ENCODE measurements around the gene CREBRF.
A peak's percentile ranks its signal among the peaks of the same experiment; 100 is the strongest.
"Not testable (repeated sequence)": the region's sequence is repeated elsewhere in the genome, so short reads cannot be mapped to it uniquely, and the experiment has no call there.

The CREBRF gene

GRCh38 chr5:173055983-173056782, at the start of gene CREBRF:
Gene CREBRF, plus strand, starts transcription at chr5:173056352. Its CDS starts 24,424 bp downstream, at chr5:173080776.
- peak; percentile 97 for DNase-seq (ENCODE audit: low spot score)

- DNase-seq (ENCODE audit: low spot score), result no peak
Measured at GRCh38 chr5:173010021-173010420, 46.1 kb upstream of the CREBRF start.

GRCh38 chr5:173010547-173011464, 45.3 kb upstream of the CREBRF start:
- no peak for DNase-seq (ENCODE audit: low spot score)

GRCh38 chr5:173011566-173011965, 44.6 kb upstream of the CREBRF start:
- DNase-seq (ENCODE audit: low spot score), result no peak

- no peak for DNase-seq (ENCODE audit: low spot score)
Measured at GRCh38 chr5:173012882-173013281, 43.3 kb upstream of the CREBRF start.

GRCh38 chr5:173014671-173015070, 41.5 kb upstream of the CREBRF start:
- DNase-seq (ENCODE audit: low spot score), result no peak

GRCh38 chr5:173015192-173015591, 41.0 kb upstream of the CREBRF start:
- no peak for DNase-seq (ENCODE audit: low spot score)

GRCh38 chr5:173015598-173016455, 40.3 kb upstream of the CREBRF start:
- DNase-seq (ENCODE audit: low spot score), result no peak

GRCh38 chr5:173016598-173017046, 39.5 kb upstream of the CREBRF start:
- no peak for DNase-seq (ENCODE audit: low spot score)

- DNase-seq (ENCODE audit: low spot score), result not testable (repeated sequence)
Measured at GRCh38 chr5:173017087-173017486, 39.1 kb upstream of the CREBRF start.

- DNase-seq (ENCODE audit: low spot score), result no peak
Measured at GRCh38 chr5:173018358-173018757, 37.8 kb upstream of the CREBRF start.

GRCh38 chr5:173020154-173020581, 36.0 kb upstream of the CREBRF start:
- DNase-seq (ENCODE audit: low spot score), result no peak

- no peak for DNase-seq (ENCODE audit: low spot score)
Measured at GRCh38 chr5:173020643-173021042, 35.5 kb upstream of the CREBRF start.

GRCh38 chr5:173025651-173026050, 30.5 kb upstream of the CREBRF start:
- DNase-seq (ENCODE audit: low spot score), result no peak

- no peak for DNase-seq (ENCODE audit: low spot score)
Measured at GRCh38 chr5:173027905-173028304, 28.2 kb upstream of the CREBRF start.

- DNase-seq (ENCODE audit: low spot score), result no peak
Measured at GRCh38 chr5:173028811-173029327, 27.3 kb upstream of the CREBRF start.

GRCh38 chr5:173029499-173029921, 26.6 kb upstream of the CREBRF start:
- DNase-seq (ENCODE audit: low spot score), result no peak

- DNase-seq (ENCODE audit: low spot score), result not testable (repeated sequence)
Measured at GRCh38 chr5:173032096-173032495, 24.1 kb upstream of the CREBRF start.

GRCh38 chr5:173032730-173033129, 23.4 kb upstream of the CREBRF start:
- DNase-seq (ENCODE audit: low spot score), result no peak

GRCh38 chr5:173033923-173034322, 22.2 kb upstream of the CREBRF start:
- no peak for DNase-seq (ENCODE audit: low spot score)

- no peak for DNase-seq (ENCODE audit: low spot score)
Measured at GRCh38 chr5:173035904-173036707, 20.0 kb upstream of the CREBRF start.

All from LoVo (cell line).